ENCODE data around the gene EEIG1. TPM values are rescaled to one million over a fixed set of nuclear protein-coding genes. Genes with fewer than 3 reads are reported as not detected.

Gene EEIG1
- total RNA-seq, 1 donor from 2014 or later = 6.7 TPM

- no peak for DNase-seq (ENCODE audit: low read depth)
These were observed 20.5 kb upstream of the EEIG1 start for GRCh38 chr9:128001151-128001778.

- no peak for DNase-seq (ENCODE audit: low read depth)
These were observed 18.7 kb upstream of the EEIG1 start for GRCh38 chr9:127999461-127999860.

- DNase-seq (ENCODE audit: low read depth) = no peak
These were observed 12.9 kb upstream of the EEIG1 start for GRCh38 chr9:127993721-127994120.

GRCh38 chr9:127991757-127992274, 11.0 kb upstream of the EEIG1 start:
- DNase-seq (ENCODE audit: low read depth) = no peak

DNA sequence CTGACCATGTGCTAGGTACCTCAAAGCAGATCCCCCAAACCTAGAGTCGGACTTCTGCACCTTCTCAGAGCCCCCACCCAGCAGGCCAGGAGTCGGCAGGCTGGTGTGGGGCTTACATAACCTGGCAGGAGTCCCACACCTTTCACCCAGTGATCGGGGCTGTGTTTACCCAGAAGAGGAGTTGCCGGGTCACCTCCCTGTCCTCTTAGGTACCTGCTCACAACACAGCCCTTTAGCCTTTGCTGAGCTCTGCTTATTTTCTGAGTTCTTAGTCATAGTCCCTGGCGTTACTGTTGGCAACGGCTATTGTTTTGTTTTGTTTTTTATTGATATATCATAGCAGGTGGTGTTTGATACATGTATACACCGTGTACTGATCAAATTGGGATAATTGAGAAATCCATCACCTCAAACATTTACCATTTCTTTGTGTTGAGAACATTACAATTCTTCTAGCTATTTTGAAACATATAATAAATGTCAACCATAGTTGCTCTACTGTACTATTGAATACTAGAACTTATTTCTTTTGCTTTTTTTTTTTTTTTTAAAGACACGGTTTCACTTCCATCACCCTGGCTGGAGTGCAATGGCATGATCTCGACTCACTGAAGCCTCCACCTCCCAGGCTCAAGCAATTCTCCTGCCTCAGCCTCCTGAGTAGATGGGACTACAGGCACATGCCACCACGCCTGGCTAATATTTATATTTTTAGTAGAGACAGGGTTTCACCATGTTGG, 10.4 kb upstream of the EEIG1 start:
- no peak for DNase-seq (ENCODE audit: low read depth)

DNA sequence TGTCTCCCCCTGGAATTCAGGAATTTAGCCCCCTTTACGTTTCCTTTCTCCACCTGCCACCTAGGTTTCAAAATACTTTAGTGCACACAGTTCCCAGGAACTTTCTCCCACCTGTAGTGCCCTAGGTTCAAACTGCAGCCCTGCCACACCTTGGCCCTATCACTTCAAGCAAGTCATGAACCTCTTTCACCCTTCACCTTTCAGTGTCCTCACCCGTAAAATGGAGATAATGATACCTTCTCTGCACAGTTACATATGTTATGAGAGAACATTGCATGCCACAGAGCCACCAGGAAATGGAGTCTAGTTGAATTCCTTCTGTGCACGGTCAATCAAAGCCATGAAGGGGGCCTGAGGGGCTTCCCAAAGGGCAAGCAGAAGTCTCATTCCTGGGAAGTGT, 9.8 kb upstream of the EEIG1 start:
- DNase-seq (ENCODE audit: low read depth) = no peak

- no peak for DNase-seq (ENCODE audit: low read depth)
These were observed 8.3 kb upstream of the EEIG1 start for GRCh38 chr9:127989094-127989493.

- DNase-seq (ENCODE audit: low read depth) = peak; percentile 89
These were observed 6.4 kb upstream of the EEIG1 start for GRCh38 chr9:127987103-127987614.

- no peak for DNase-seq (ENCODE audit: low read depth)
These were observed 4.2 kb upstream of the EEIG1 start for GRCh38 chr9:127985011-127985410.

- peak; percentile 63 for DNase-seq (ENCODE audit: low read depth)
These were observed 3.1 kb upstream of the EEIG1 start for GRCh38 chr9:127983847-127984289.

DNA sequence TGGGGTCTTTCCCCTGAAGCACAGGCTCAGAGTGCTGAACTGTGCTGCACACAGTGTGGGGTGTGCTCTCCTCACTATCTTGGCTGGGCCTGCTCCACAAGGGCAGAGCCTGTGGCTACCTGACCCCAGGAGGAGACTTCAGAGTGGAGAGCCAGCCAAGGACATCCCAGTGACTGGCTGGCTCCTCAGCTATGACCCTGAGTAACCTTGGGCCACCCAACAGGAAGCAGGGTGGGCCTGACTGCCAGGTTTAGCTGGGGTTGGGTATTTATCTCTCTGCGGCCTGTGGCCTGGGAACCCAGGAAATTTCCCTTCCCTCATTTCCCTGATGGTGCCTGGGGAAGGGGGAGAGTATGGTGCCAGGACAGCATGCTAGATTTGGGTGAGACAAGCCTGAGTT, 2.1 kb upstream of the EEIG1 start:
- no peak for DNase-seq (ENCODE audit: low read depth)

DNA sequence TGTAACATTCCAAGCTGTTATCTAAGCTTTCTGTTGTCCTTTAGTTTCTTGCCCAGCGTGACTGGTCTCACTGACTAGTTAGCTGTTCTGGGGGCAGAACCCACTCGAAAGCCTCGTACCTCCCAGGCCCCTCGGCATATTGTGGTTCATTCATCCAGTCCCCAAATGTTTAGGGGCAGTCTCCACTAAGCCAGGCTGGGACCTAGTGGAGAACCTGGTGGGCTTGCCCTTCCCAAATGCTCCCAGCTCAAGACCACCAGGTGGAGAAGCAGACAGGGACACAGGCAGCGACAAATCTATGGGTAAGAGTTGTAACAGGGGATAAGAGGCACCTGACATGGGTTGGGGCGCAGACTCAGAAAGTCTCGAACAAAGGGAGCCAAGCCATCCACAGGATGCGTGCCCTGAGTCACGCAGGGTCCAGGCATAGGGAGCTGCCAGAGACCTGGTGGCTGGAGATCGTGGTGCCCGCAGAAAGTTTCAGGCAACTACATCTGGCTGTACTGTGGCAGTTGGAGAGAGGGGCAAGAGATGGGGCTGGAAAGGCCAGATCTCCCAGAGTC, 851 bp upstream of the EEIG1 start:
- DNase-seq (ENCODE audit: low read depth) = no peak

DNA sequence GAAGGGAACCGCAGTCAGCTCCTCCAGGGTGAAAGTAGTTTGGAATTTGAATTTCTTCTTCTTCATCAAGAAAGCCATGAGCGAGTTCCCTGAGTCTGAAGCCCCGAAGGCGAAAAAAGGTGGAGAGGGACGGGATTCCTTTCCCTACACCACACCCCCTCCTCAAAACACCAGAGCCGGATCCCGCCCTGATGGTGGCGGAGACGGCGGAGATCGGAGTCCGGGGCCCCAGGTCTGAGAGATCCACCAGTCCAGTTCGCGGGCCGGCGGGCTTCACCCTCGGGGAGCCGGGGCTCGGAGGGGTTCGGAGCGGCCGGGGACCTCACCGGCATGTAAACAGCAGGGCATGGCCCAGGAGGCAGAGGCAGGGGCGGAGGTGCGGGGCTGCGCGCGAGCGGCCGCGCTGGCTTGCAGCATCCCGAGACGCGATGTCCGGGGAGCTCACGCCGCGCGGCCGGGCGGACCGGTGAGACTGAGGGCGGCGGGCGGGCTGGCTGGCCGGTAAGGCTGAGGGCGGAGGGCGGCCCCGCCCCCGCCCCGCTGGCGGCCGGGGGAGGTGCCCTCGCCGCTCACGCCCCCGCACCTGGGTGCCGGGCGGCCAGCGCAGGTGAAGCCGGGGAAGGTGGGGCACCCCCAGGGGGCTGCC, 606 bp downstream of the EEIG1 start:
- no peak for DNase-seq (ENCODE audit: low read depth)

- peak; percentile 35 for DNase-seq (ENCODE audit: low read depth)
These were observed 1.3 kb downstream of the EEIG1 start for GRCh38 chr9:127979333-127980059.

GRCh38 chr9:127979015-127979332, 1.8 kb downstream of the EEIG1 start:
- no peak for DNase-seq (ENCODE audit: low read depth)

DNA sequence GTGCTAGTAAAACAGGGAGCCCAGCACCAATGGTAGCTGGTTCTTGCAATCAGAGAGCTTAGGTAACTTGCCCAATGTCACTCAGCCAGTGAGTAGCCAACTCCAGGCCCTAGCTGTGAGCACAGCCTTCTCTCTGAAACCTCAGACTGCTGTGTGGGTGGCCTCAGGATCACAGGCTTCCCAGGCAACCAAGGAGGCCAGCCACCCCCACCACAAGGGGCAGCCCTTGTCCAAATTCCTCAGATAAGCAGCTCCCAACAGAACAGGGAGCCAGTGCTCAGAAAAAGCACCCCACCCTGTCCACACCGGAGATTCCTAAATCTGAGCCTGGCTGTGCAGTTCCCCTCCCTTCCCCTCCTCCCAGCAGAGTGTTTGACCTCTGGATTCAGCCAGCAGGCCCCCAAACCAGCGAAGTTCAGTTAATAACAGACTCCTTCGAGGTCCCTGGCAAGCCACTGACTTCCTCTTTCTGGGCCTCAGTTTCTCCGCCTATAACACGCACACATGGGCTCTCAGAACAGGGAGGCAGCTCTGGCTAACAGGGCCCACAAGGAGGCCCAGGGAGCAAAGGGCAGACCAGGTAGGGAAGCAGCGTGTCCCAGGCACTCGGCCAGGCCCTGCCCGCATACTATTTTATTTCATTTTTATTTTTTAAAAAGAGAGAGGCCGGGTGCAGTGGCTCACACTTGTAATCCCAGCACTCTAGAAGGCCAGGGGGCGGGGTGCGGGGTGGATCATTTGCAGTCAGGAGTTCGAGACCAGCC, 2.7 kb downstream of the EEIG1 start:
- peak; percentile 84 for DNase-seq (ENCODE audit: low read depth)

DNA sequence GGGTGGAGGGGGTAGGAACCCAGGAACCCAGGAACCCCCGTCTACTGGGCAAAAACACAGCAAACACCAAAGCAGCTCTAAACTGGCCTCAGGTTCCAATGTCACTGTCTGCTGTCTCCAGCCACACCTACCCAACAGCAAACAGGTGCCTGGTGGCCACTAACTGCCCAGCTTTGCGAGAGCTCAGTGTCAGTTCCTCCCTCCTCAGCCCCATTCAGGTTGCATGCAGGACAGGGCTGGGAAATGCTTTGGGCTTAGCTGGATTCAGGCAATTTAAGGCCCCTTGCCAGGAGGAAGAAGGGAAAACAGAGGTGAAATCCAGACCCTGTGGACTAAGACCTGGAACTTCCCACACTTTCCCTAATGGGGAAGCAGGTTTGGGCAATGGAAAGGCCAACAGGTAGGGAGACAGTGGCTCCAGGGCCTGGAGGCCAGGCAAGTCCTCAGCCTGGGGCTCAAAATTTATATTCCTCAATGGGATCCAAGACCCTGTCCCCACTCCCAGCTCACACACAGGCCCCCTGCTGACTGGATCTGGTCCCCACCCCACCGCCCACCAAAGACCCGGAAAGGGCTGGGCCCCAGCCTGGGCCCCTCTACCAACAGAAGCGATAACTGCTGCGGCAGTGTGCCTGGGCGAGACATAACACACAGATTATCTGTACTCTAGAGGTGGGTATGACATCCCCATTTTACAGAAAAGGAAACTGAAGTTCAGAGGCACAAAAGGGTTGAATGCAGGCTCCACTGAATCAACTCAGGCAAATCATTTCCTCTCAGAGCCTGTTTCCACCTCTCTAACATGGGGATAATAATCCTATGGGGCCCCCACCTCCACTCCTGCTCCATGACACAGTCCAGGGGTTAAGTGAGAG, 3.5 kb downstream of the EEIG1 start:
- no peak for DNase-seq (ENCODE audit: low read depth)

DNA sequence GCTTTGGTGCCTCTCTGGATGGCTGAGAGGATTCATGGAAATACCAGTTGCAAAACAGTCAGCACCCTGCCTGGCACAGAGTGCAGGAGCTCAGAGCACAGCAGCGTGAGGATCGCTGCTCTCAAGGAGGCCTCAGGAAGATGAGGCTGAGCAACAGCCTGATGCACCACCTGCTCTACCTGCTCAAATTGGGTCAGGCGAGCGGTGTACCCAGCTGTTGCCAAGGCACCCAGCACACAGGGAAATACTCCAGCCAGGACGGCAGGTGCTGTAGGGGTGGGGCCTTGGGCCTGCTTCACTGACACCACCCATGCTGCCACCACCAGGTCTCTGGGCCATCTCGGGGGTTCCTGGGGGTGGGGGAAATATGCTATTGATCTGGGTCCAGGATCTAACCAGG, 4.3 kb downstream of the EEIG1 start:
- DNase-seq (ENCODE audit: low read depth) = no peak

Data from myocyte (in vitro differentiated cells).